Ishikawa (cell line): ENCODE data around the gene CAMSAP3.

Experiments used
- CEBPB ChIP-seq: IDR thresholded peaks from 2 replicates; pipeline ENCODE4 v1.6.1; 2012
- CREB1 ChIP-seq: IDR thresholded peaks from 2 replicates; pipeline ENCODE4 v1.6.1; 2012; ENCODE audit warnings: low read depth
- EGR1 ChIP-seq: IDR thresholded peaks from 2 replicates; pipeline ENCODE4 v1.6.1; 2012
- EP300 ChIP-seq: IDR thresholded peaks from 2 replicates; pipeline ENCODE4 v1.6.1; 2012; ENCODE audit warnings: borderline replicate concordance
- FOXM1 ChIP-seq: IDR thresholded peaks from 2 replicates; pipeline ENCODE4 v1.6.1; 2012; ENCODE audit warnings: low read depth, borderline replicate concordance
- MAX ChIP-seq: IDR thresholded peaks from 2 replicates; pipeline ENCODE4 v1.6.1; 2012
- NFIC ChIP-seq: IDR thresholded peaks from 2 replicates; pipeline ENCODE4 v1.6.1; 2012
- RAD21 ChIP-seq: IDR thresholded peaks from 2 replicates; pipeline ENCODE4 v1.6.1; 2012; ENCODE audit warnings: low read depth
- REST ChIP-seq: IDR thresholded peaks from 2 replicates; pipeline ENCODE4 v1.6.1; 2012; ENCODE audit warnings: low read depth, mild to moderate bottlenecking
- TAF1 ChIP-seq: IDR thresholded peaks from 2 replicates; pipeline ENCODE4 v1.6.1; 2012; ENCODE audit warnings: low read depth, mild to moderate bottlenecking
- TCF12 ChIP-seq: IDR thresholded peaks from 2 replicates; pipeline ENCODE4 v1.6.1; 2012; ENCODE audit warnings: low read depth
- TEAD4 ChIP-seq: IDR thresholded peaks from 2 replicates; pipeline ENCODE4 v1.6.1; 2012
- USF1 ChIP-seq: IDR thresholded peaks from 2 replicates; pipeline ENCODE4 v1.6.1; 2012
- YY1 ChIP-seq: IDR thresholded peaks from 2 replicates; pipeline ENCODE4 v1.6.1; 2012; ENCODE audit warnings: low read depth
- ZBTB7A ChIP-seq: IDR thresholded peaks from 2 replicates; pipeline ENCODE4 v1.6.1; 2012; ENCODE audit warnings: low read depth

The CAMSAP3 gene

GRCh38 chr19:7560255-7560654 lies 35.4 kb upstream of the CAMSAP3 start:
- TF ChIP-seq TCF12: no peak
- no peak for TF ChIP-seq MAX
- no peak for TF ChIP-seq TAF1
- no peak for TF ChIP-seq USF1
- TF ChIP-seq EP300: no peak
- no peak for TF ChIP-seq REST
- TF ChIP-seq FOXM1: no peak
- no peak for TF ChIP-seq YY1
- TF ChIP-seq ZBTB7A: no peak
- no peak for TF ChIP-seq NFIC
- no peak for TF ChIP-seq EGR1
- TF ChIP-seq CREB1: no peak
- TF ChIP-seq CEBPB: no peak
- TF ChIP-seq TEAD4: no peak
- no peak for TF ChIP-seq RAD21

GRCh38 chr19:7561325-7561724 lies 34.3 kb upstream of the CAMSAP3 start:
- TF ChIP-seq RAD21: no peak
- TF ChIP-seq YY1: no peak
- no peak for TF ChIP-seq CEBPB
- TF ChIP-seq TEAD4: no peak
- no peak for TF ChIP-seq REST
- TF ChIP-seq EGR1: no peak
- TF ChIP-seq NFIC: no peak
- no peak for TF ChIP-seq EP300
- no peak for TF ChIP-seq ZBTB7A
- no peak for TF ChIP-seq TCF12
- no peak for TF ChIP-seq USF1
- TF ChIP-seq FOXM1: no peak
- no peak for TF ChIP-seq TAF1
- no peak for TF ChIP-seq MAX
- no peak for TF ChIP-seq CREB1

GRCh38 chr19:7562646-7563393 lies 32.8 kb upstream of the CAMSAP3 start:
- peak; percentile 69 for TF ChIP-seq ZBTB7A
- TF ChIP-seq RAD21: no peak
- TF ChIP-seq REST: peak; percentile 99
- no peak for TF ChIP-seq CREB1
- TF ChIP-seq YY1: no peak

- TF ChIP-seq CREB1 (no peak), EGR1 (no peak), TEAD4 (no peak), REST (no peak), YY1 (no peak), TAF1 (no peak), FOXM1 (no peak), USF1 (no peak), RAD21 (no peak), ZBTB7A (no peak)
Measured at GRCh38 chr19:7564866-7565265, 30.8 kb upstream of the CAMSAP3 start.
